GM18508 (cell line): ENCODE results near the gene KMT2C.

Source experiments
- ATAC-seq: cut with Tn5 transposase; IDR thresholded peaks from one replicate; pipeline ENCODE4 v1.9.1; 2021; ENCODE audit warnings: moderate number of reproducible peaks; ENCODE audit not compliant: insufficient read depth, unreplicated experiment

KMT2C gene

GRCh38 chr7:152152267-152152666 is 283.5 kb downstream of the KMT2C start:
- ATAC-seq, result no peak

- no peak for ATAC-seq
Observed at GRCh38 chr7:152149363-152149762, 286.4 kb downstream of the KMT2C start.

DNA sequence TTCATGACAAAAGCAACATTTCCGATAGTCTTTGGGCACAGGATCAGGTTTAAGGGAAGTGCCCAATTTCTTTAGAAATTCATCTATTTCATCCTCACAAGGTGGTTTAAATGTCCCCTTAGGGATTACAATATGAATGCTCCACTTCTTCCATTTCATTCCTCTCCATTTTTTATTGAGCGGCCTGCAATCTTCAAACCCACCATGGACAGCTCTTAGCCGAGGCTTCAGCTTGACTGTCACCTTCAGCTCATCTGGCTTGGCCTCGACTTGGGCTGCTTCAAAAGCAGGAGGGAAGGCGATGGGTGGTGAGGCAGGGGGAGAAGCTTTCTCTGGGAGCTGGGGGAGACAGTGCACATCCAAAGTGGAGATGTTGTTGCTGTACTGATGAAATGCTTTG is 287.1 kb downstream of the KMT2C start:
- ATAC-seq, result no peak

DNA sequence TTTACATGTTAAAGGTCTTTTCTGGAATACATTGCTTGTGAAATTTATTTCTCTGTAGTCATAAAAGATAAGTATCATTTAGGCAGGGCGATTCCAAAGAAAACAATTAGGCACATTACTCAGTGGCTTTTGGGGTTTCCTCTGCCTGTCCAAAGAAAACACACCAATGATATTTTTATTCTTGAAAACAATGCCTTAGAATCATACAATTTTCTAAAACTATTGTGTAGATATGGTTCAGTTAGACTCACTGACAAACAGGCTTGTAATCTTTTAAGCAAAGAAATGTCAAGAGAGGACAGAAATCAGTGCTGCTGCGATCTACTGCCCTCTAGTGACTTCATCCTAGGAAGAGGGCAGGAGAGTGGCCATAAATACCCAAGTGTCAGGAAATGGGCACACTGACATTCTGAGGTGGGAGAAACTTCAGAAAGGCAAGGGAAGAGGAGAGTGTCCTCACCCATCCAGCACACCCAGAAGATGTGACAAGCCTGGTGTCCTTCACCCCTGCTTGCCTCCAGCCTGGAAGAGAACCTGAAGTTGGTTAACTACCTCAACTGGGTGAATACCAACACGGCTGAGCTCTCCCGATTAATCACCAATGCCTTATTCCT is 289.8 kb downstream of the KMT2C start:
- no peak for ATAC-seq

- ATAC-seq, result no peak
Observed at GRCh38 chr7:152144557-152145245, 291.1 kb downstream of the KMT2C start.

DNA sequence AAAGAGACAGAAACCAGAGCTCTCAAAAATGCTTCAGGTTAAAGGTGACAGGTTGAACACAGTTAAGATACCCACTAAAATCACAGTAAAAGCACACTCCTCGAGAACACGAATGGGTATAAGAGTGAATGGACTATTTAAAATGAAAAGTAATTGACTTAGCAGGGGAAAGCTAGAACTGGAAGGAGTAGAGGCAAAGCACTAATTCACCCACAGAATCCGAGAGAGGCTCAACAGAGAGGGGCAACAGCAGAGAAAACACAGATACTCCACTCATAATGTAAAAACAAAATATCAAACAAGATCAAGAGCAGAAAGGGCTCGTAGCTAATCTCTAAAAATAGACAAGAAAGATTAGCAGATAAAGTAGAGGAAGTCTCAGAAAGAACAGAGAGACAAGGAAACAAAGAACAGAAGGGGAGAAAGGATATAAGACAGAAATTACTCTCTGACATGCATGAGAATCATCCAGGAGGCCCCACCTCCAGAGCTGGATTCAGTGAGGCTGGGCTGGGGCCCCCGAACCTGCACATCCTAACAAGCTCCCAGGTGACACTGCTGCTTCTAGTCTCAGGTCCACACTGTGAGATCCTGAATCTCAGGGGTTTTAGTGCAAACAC is 292.7 kb downstream of the KMT2C start:
- ATAC-seq, result no peak

DNA sequence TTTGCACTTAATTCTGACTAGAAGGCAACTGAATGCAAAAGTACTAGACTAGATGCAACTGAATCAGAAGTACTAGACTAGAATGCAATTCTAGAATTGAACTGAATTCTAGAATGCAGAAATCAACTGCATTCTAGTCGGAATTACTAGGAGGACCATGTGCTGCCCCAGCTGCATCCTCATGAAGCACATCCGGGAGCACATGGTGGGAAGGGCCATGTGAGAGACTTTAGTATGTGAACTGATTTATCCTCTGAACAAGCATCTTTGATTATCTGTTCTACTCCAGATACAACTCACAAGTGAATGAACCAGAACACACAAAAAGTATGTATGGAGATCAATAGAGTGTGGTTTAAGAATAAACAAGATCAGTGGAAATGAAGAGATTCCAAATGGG is 295.2 kb downstream of the KMT2C start:
- ATAC-seq, result no peak

DNA sequence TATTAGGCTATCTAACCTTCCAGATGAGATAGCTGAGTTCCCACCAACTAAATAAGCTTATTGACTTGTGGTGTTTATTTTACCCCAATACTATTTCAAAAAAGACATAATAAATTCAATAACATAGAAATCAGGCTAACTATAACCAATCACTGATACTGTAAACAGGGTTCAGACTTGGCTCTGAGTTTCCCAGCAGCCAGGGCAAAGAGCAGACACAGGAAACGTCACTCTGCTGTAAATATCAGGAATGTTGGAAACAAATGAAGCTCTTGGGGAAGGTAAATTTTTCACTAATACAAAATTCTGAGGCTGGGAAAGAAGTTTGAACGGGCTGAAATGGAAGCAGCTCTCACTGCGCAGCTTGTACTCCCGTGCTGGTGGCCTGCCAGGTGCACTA is 295.7 kb downstream of the KMT2C start:
- no peak for ATAC-seq

- ATAC-seq, result no peak
Observed at GRCh38 chr7:152137476-152138025, 298.3 kb downstream of the KMT2C start.

DNA sequence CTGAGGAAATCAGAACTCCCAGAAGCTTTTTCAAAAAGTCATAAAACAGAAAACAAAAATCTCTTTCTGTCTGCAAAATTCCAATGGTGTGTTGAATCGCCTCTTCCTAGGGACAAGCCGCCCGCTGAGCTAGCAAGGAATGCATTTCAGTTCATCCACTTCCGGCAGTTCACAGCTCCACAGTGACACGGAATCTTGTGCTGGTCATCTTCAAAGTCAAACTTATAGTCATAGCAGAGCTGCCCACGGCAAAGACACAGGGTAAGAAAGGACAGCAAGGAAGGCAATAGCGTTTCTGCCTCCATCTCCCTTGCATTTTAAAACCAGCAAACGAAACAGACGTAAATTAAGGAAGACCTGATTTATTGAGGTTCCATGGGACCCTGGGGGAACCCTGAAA is 299.1 kb downstream of the KMT2C start:
- no peak for ATAC-seq

DNA sequence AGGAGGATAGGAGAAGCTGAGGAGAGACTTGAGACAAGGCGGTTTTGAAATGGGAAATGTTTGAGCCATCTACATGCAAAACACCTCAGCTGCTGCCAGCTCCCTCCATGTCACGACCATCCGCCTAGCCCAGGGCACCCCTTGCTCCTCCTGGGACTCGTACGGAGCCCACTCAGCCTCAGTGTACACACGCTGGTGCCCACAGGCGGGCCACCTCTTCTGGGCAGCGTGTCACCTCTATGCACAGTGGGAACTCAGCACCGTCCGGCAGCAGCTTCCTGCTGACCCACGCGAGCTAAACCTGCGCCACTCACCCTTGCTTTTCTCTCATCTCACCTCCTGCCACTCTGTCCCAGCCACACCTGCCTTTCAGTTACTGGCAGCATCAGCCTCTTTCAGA is 302.0 kb downstream of the KMT2C start:
- ATAC-seq, result no peak

GRCh38 chr7:152132812-152133211 is 303.0 kb downstream of the KMT2C start:
- ATAC-seq, result no peak

DNA sequence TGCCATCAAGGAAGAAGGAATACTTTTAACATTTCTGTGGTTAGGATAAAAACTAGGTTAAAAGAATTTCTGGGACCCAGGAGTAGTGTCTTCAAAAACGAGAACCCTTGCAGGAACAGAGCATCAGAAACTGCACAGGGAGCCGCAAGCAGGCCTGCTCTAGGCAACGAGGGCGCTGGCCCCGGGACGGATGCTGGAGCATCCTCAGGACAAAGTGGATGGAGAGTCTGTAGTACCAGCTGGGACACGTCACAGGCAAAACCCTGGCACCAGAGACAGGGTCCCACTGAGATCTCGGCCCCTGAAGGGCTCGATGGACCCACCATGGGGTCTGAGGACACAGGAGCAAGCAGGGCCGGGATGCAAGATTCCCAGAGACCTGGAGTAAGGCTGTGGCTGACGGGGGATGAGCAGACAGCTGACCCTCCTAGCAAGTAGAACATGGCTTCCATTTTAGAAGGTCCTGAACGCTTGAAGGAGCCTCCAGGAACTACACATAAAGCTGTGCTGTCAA is 303.8 kb downstream of the KMT2C start:
- ATAC-seq, result no peak

DNA sequence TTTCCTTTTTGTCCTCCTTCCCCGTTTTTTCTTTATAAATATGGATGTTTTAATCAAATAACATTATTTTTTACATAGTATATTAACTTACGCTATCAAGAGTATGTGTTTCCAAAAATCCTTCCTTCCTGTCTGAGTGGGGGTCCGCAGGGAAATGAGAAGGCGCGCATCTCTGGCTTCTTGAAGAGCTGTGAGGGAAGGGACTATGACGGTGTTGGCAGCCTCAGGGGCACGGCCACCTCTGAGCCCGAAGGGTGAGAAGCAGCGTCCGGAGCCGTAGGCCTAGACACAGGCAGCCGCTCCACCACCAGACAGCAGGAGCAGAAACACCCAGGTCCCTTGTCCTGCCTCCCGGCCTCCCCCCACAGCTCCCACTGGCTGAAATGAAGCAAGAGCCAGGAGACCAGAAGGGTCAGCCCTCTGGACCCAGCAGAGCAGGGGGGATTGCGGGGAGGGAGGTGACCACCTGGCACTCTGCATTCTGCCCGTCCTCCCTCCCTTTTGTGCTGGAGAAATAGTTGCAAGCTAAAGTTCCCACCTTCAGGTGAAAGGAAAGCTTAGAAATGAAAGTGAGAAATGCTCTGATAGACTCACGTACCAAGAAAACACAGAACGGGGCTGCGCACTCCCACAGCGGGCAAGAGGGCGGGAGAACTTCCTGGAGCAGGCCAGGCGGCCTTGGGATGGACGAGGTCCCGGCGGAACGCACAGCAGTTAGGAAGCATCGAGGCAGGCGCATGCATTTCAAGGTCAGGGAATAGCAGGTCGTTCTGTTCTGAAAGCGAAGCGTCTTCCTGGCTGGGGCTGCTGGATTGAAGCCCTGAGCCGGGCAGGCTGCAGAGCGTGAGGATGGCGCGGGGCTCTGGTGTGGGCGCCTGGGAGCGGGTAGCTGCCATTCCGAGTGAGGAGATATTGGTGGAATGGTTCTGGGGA is 304.9 kb downstream of the KMT2C start:
- no peak for ATAC-seq

- no peak for ATAC-seq
Observed at GRCh38 chr7:152129682-152130081, 306.1 kb downstream of the KMT2C start.

GRCh38 chr7:152128741-152129461 is 306.9 kb downstream of the KMT2C start:
- no peak for ATAC-seq

- no peak for ATAC-seq
Observed at GRCh38 chr7:152128252-152128651, 307.6 kb downstream of the KMT2C start.

DNA sequence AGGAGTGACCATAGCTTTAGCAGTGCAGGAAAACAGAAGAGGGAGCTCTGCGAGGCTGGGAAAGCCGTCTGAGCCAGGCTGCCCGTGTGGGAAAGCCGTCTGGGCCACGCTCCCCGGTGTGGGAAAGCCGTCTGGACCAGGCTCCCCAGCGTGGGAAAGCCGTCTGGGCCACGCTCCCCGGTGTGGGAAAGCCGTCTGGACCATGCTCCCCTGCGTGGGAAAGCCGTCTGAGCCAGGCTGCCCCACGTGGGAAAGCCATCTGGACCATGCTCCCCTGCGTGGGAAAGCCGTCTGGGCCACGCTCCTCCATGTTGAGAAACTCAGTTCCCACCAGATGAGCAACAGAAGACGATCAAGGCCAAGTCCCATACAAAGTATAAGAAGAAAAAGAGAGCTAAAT is 308.6 kb downstream of the KMT2C start:
- ATAC-seq, result no peak

GRCh38 chr7:152126741-152127140 is 309.1 kb downstream of the KMT2C start:
- no peak for ATAC-seq

- no peak for ATAC-seq
Observed at GRCh38 chr7:152122540-152122939, 313.3 kb downstream of the KMT2C start.
